Lung (tissue), 12 donors: ENCODE measurements around the gene GOLT1A. TPM values are rescaled to one million over a fixed set of nuclear protein-coding genes. Genes with fewer than 3 reads are reported as not detected.

Source experiments
- ATAC-seq: fragments of 200-7000 bp; cut with Tn5 transposase; one replicate; pipeline ENCODE4 v1.9.1; 2020; ENCODE audit warnings: moderate number of reproducible peaks; ENCODE audit not compliant: insufficient read depth, low FRiP score
- DNase-seq, 3 donors: peaks; one replicate each; pipeline ENCODE4 v3.0.0-alpha.2; 2013 to 2017
- H3K27ac ChIP-seq, 2 donors: one replicate each; pipeline ENCODE4 v1.5.1; 2013; ENCODE audit warnings: mild to moderate bottlenecking in 2 of 2, moderate library complexity in 2 of 2, control low read depth in 1 of 2, inconsistent platforms in 1 of 2, low read depth in 1 of 2, low read length in 1 of 2
- H3K27me3 ChIP-seq, 3 donors: one replicate each; pipeline ENCODE4 v1.5.1; 2013; ENCODE audit warnings: low read length in 2 of 3; ENCODE audit not compliant: control insufficient read depth in 3 of 3, insufficient read depth in 3 of 3
- H3K36me3 ChIP-seq, 4 donors: one replicate each; pipeline ENCODE4 v1.5.1; 2013; ENCODE audit warnings: low read length in 4 of 4, mild to moderate bottlenecking in 1 of 4, moderate library complexity in 1 of 4; ENCODE audit not compliant: control insufficient read depth in 4 of 4, insufficient read depth in 4 of 4
- H3K4me1 ChIP-seq, 5 donors: one replicate each; pipeline ENCODE4 v1.5.1; 2013; ENCODE audit warnings: low read length in 5 of 5, mild to moderate bottlenecking in 2 of 5, moderate library complexity in 1 of 5; ENCODE audit not compliant: control insufficient read depth in 5 of 5, insufficient read depth in 5 of 5
- H3K4me3 ChIP-seq: one replicate; pipeline ENCODE4 v1.5.1; 2013; ENCODE audit warnings: mild to moderate bottlenecking, control low read depth, moderate library complexity
- H3K9ac ChIP-seq, 2 donors: one replicate each; pipeline ENCODE4 v1.5.1; 2013; ENCODE audit warnings: low read length in 2 of 2, control low read depth in 1 of 2; ENCODE audit not compliant: insufficient read depth in 1 of 2
- H3K9me3 ChIP-seq, 4 donors: one replicate each; pipeline ENCODE4 v1.5.1; 2013; ENCODE audit warnings: low read length in 3 of 4, mild to moderate bottlenecking in 1 of 4, moderate library complexity in 1 of 4; ENCODE audit not compliant: control insufficient read depth in 4 of 4, insufficient read depth in 3 of 4
- WGBS, 2 donors: extraction: QIAGEN DNeasy Blood & Tissue Kit; methylation state at CpG; one replicate each; pipeline ENCODE4 v1.1.7; 2013; 5-methylcytosine and 5-hydroxymethylcytosine counted together
- polyA plus RNA-seq, 2 donors: library from polyadenylated mRNA; stranded (reverse); fragments of 200-250 nt; gene quantifications; one replicate each; pipeline ENCODE4 v1.2.1, GENCODE V29; 2013
- total RNA-seq, 2 donors: library from RNA; depleted of rRNA in 1 of 2; stranded (reverse); fragments of >200 nt in 1 of 2; gene quantifications; one replicate each; pipeline ENCODE4 v1.2.1, GENCODE V29; 2014 to 2021
- TF ChIP-seq, protein P1 (sequence below): IDR thresholded peaks from 2 replicates; pipeline ENCODE4 v1.5.1; 2012; ENCODE audit warnings: mild to moderate bottlenecking; ENCODE audit errors: control extremely low read depth, extremely low read depth
- donor health status: control.
- donor health status: control.
- donor health status: Bipolar disorder and iron deficiency.
- donor health status: healthy.
- donor health status: DM: yes; HTN: yes; CAD: no.

The GOLT1A gene
- total and polyA plus RNA-seq, 4 donors = 4.1 to 23.8 (median 7.7) TPM

DNA sequence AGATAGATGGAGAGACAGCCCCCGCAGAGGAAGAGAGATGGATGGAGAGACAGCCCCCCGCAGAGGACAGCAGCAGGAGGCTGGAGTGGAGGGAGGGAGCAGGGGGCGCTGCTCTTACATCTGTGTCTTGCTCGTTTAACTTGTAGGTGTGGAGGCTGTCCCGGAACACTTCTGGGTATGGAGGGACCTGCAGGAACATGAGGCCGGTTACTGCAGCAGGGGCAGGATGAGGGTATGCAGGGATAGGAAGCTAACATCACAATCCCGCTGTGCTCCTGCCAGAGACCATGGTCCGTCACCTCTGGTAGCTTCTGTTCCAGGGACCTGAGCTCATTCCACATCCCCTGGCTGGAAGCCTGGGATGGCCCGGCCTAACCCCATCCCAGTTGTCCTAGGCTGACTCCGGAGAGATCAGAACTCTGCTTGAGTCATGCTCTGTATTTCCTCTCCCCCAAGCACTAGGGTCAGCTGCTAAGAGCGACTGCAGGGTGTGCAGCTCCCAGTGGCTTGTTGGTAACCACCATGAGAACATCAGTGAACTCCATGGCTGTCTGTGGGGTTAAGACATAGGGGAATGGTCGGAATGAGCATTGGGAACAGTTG lies 36.7 kb upstream of the GOLT1A start:
- H3K4me1 ChIP-seq = no peaks in the 10 kb centered on the region
- H3K27ac ChIP-seq = no peak overlapping the region
- TF ChIP-seq, protein P1, sequence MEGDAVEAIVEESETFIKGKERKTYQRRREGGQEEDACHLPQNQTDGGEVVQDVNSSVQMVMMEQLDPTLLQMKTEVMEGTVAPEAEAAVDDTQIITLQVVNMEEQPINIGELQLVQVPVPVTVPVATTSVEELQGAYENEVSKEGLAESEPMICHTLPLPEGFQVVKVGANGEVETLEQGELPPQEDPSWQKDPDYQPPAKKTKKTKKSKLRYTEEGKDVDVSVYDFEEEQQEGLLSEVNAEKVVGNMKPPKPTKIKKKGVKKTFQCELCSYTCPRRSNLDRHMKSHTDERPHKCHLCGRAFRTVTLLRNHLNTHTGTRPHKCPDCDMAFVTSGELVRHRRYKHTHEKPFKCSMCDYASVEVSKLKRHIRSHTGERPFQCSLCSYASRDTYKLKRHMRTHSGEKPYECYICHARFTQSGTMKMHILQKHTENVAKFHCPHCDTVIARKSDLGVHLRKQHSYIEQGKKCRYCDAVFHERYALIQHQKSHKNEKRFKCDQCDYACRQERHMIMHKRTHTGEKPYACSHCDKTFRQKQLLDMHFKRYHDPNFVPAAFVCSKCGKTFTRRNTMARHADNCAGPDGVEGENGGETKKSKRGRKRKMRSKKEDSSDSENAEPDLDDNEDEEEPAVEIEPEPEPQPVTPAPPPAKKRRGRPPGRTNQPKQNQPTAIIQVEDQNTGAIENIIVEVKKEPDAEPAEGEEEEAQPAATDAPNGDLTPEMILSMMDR = no peak
- no peak overlapping the region for H3K4me3 ChIP-seq
- H3K9me3 ChIP-seq = no peaks in the 10 kb centered on the region
- no peak for DNase-seq
- H3K36me3 ChIP-seq = peaks cover 0 to 4% (median 1%) of the 10 kb centered on the region in 4 donors
- H3K27me3 ChIP-seq = no peaks in the 10 kb centered on the region
- H3K9ac ChIP-seq = no peak overlapping the region
- no peak for ATAC-seq
- WGBS, 2 donors = 76 to 86% methylated on average over 12 of the region's 12 CpGs

DNA sequence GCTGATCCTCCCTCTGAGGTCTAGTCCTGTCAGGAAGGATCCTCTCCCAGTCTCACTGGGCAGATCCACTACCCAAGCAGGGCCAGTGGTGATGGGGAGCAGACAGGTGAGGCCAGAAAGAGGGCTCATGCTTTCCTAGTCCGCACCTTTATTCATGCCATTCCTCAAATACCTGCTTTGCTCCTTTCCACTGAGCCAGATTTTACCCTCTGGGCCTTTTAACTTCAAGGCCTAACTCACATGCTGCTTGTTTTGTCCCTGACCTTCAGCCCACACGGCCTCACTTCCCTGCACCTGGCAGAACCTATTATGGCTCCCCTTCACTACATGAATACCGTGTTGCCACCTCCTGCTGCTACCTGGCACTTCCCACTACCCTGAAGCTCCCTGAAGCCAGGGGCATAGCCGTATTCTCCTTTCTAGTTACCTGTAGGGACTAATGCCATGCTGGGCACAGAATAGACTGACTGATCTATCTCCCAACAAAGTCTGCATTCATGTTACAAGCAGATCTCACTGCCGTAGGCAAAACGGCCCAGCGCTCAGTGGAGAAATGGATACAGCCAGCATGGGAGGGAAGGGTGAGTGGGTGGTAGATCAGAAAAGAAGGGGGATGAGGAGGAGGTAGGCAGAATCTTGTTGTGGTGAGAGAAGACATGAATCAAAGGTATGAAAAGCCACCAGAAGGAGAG lies 36.1 kb upstream of the GOLT1A start:
- H3K9me3 ChIP-seq = no peaks in the 10 kb centered on the region
- no peak overlapping the region for H3K4me3 ChIP-seq
- TF ChIP-seq, protein P1 = no peak
- H3K4me1 ChIP-seq = no peaks in the 10 kb centered on the region
- 86 to 90% methylated on average over 7 of the region's 7 CpGs for WGBS, 2 donors
- no peak overlapping the region for H3K27ac ChIP-seq
- DNase-seq (no peak), ATAC-seq (no peak)
- H3K27me3 ChIP-seq = no peaks in the 10 kb centered on the region
- H3K36me3 ChIP-seq = peaks cover 0 to 4% (median 1%) of the 10 kb centered on the region in 4 donors
- no peak overlapping the region for H3K9ac ChIP-seq

GRCh38 chr1:204248954-204249353 lies 35.2 kb upstream of the GOLT1A start:
- Histone ChIP-seq H3K4me1 (no peaks in the 10 kb centered on the region), H3K27me3 (no peaks in the 10 kb centered on the region), H3K27ac (no peak overlapping the region), H3K9ac (no peak overlapping the region), H3K9me3 (no peaks in the 10 kb centered on the region), H3K4me3 (no peak overlapping the region), H3K36me3 (peaks cover 0 to 4% (median 1%) of the 10 kb centered on the region in 4 donors)
- ATAC-seq (no peak), DNase-seq (no peak)
- 90 to 92% methylated on average over 3 of the region's 3 CpGs for WGBS, 2 donors
- TF ChIP-seq, protein P1 = no peak
